Gastroesophageal sphincter (tissue), 4 donors: ENCODE measurements around the gene ABCA7. TPM values are rescaled to one million over a fixed set of nuclear protein-coding genes. Genes with fewer than 3 reads are reported as not detected.

Source experiments
- ATAC-seq: fragments of 150-250 bp; one replicate; pipeline ENCODE4 v1.9.1; 2016; ENCODE audit warnings: mild to moderate bottlenecking, moderate library complexity
- H3K27ac ChIP-seq, 4 donors: fragments of 200-600 bp; sonication (generic) in 3 of 4; 1 replicate in 3 of 4; 2 replicates in 1 of 4; pipeline ENCODE4 v1.5.1; 2016 to 2019
- H3K27me3 ChIP-seq: fragments of 200-600 bp; sonication (generic); one replicate; pipeline ENCODE4 v1.5.1; 2019
- H3K36me3 ChIP-seq, 2 donors: fragments of 200-600 bp; sonication (generic); one replicate each; pipeline ENCODE4 v1.5.1; 2019; ENCODE audit warnings: control low read depth in 1 of 2
- H3K4me1 ChIP-seq, 3 donors: fragments of 200-600 bp; sonication (generic); 1 replicate in 2 of 3; 2 replicates in 1 of 3; pipeline ENCODE4 v1.5.1; 2016 to 2019; ENCODE audit warnings: control low read depth in 2 of 3
- H3K4me3 ChIP-seq, 2 donors: fragments of 200-600 bp; sonication (generic); one replicate each; pipeline ENCODE4 v1.5.1; 2019; ENCODE audit warnings: mild to moderate bottlenecking in 1 of 2, moderate library complexity in 1 of 2
- H3K9me3 ChIP-seq, 3 donors: fragments of 200-600 bp; sonication (generic); one replicate each; pipeline ENCODE4 v1.5.1; 2017 to 2019; ENCODE audit warnings: control low read depth in 2 of 3
- CTCF ChIP-seq, 4 experiments: fragments of 200-600 bp in 2 of 4; fragments of 450-650 bp in 2 of 4; sonication (generic) in 1 of 4; IDR thresholded peaks; one replicate each; pipeline ENCODE4 v1.5.1; 2017 to 2019; ENCODE audit warnings: antibody characterized with exemption in 4 of 4, mild to moderate bottlenecking in 2 of 4, moderate library complexity in 2 of 4
- EP300 ChIP-seq: sonication (generic); formaldehyde crosslinking; IDR thresholded peaks from one replicate; pipeline ENCODE4 v1.6.1; 2017; ENCODE audit warnings: antibody characterized with exemption, mild to moderate bottlenecking
- POLR2A ChIP-seq, 2 donors: fragments of 450-650 bp; IDR thresholded peaks; one replicate each; pipeline ENCODE4 v1.6.1; 2017; ENCODE audit warnings: antibody characterized with exemption in 2 of 2, mild to moderate bottlenecking in 2 of 2, moderate library complexity in 1 of 2
- POLR2AphosphoS5 ChIP-seq: sonication (generic); formaldehyde crosslinking; IDR thresholded peaks from one replicate; pipeline ENCODE4 v1.6.1; 2017; ENCODE audit warnings: antibody characterized with exemption
- WGBS, 2 donors: methylation state at CpG; one replicate each; pipeline ENCODE4 v1.1.5; 2018; ENCODE audit warnings: low coverage in 1 of 2; 5-methylcytosine and 5-hydroxymethylcytosine counted together
- total RNA-seq, 4 donors: library from RNA; depleted of rRNA; stranded (reverse); fragments of >200 nt; gene quantifications; one replicate each; pipeline ENCODE4 v1.1.0, GENCODE V29; 2016

The ABCA7 gene
- total RNA-seq, 4 donors from 2014 or later: 3.9 to 14.3 (median 6.4) TPM

DNA sequence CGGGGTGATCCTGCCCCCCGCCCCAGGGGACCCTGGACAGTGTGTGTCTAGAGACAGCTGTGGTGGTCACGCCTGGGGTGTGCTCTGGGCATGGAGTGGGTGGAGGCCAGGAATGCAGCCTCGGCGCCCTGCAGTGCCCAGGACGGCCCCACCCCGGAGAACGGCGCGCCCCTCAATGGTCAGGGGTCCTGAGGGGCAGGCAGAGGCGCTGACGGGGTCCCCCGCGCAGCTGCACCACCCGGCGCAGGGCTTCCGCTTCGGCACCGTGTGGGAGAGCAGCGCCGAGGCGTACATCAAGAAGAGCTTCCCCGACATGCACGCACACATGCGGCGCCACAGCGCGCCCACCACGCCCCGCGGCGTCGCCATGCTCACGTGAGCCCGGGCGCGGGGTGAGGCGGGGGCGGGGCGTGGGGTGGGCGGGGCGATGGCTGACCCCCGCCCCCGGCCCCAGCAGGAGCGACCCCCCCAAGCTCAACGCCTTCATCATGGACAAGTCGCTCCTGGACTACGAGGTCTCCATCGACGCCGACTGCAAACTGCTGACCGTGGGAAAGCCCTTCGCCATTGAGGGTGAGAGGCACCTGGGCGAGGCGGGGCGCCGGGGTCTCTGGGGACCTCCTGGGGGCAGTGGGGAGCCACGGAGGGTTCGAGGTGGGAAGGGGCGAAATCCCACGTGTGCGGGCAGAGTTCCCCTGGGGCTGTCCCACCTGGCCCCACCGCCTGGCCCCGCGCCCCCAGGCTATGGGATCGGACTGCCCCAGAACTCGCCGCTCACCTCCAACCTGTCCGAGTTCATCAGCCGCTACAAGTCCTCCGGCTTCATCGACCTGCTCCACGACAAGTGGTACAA, 32.3 kb upstream of the ABCA7 start:
- Histone ChIP-seq H3K27ac (no peak overlapping the region), H3K9me3 (no peaks in the 10 kb centered on the region), H3K4me1 (no peaks in the 10 kb centered on the region), H3K27me3 (peaks cover 19% of the 10 kb centered on the region), H3K4me3 (no peak overlapping the region), H3K36me3 (peaks cover 0 to 41% of the 10 kb centered on the region in 2 donors)
- TF ChIP-seq POLR2A (IDR thresholded peaks at IDR 0.05): no peak
- no peak for TF ChIP-seq CTCF (IDR thresholded peaks at IDR 0.05)
- TF ChIP-seq POLR2AphosphoS5: no peak
- TF ChIP-seq EP300: no peak
- no peak for ATAC-seq
- WGBS, 2 donors: 85 to 88% methylated on average over 12 of the region's 73 CpGs

DNA sequence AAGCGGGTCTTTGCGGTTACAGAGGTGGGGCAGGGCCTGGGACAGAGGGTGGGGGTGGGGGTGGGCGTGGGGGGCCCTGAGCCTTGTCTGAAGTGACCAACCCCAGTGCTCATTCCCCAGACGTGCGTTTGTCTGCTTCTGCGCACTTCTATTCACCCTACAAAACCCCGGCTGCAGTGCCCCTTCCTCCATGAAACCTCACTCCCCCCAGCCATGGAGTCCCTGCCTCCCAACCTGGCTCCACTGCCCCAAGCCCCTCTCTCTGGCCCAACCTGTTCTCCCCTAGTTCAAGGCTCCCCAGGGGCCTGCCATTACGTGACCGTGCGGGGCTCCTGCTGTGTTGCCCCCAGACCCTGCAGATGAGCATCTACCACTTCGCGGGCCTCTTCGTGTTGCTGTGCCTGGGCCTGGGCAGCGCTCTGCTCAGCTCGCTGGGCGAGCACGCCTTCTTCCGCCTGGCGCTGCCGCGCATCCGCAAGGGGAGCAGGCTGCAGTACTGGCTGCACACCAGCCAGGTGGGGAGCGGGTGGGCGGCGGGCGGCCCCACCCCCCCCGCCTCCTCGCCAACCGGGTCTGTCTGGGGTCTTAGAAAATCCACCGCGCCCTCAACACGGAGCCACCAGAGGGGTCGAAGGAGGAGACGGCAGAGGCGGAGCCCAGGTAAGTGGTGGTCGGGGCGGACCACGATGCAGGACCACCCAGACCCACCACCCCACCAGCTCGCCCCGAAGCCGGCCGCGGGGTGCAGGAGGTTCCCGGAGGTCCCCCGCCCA, 31.5 kb upstream of the ABCA7 start:
- peaks cover 0 to 50% of the 10 kb centered on the region in 2 donors for H3K36me3 ChIP-seq
- H3K27me3 ChIP-seq: peaks cover 10% of the 10 kb centered on the region
- no peak for TF ChIP-seq CTCF (IDR thresholded peaks at IDR 0.05)
- TF ChIP-seq EP300: no peak
- no peak for TF ChIP-seq POLR2A (IDR thresholded peaks at IDR 0.05)
- no peak for TF ChIP-seq POLR2AphosphoS5
- H3K9me3 ChIP-seq: no peaks in the 10 kb centered on the region
- H3K4me1 ChIP-seq: peaks cover 0 to 2% (median 0%) of the 10 kb centered on the region in 3 donors
- no peak overlapping the region for H3K4me3 ChIP-seq
- 95 to 98% methylated on average over 4 to 9 of the region's 45 CpGs for WGBS, 2 donors
- H3K27ac ChIP-seq: peak overlapping the region in 1 of 4 donors; percentile 69
- no peak for ATAC-seq

DNA sequence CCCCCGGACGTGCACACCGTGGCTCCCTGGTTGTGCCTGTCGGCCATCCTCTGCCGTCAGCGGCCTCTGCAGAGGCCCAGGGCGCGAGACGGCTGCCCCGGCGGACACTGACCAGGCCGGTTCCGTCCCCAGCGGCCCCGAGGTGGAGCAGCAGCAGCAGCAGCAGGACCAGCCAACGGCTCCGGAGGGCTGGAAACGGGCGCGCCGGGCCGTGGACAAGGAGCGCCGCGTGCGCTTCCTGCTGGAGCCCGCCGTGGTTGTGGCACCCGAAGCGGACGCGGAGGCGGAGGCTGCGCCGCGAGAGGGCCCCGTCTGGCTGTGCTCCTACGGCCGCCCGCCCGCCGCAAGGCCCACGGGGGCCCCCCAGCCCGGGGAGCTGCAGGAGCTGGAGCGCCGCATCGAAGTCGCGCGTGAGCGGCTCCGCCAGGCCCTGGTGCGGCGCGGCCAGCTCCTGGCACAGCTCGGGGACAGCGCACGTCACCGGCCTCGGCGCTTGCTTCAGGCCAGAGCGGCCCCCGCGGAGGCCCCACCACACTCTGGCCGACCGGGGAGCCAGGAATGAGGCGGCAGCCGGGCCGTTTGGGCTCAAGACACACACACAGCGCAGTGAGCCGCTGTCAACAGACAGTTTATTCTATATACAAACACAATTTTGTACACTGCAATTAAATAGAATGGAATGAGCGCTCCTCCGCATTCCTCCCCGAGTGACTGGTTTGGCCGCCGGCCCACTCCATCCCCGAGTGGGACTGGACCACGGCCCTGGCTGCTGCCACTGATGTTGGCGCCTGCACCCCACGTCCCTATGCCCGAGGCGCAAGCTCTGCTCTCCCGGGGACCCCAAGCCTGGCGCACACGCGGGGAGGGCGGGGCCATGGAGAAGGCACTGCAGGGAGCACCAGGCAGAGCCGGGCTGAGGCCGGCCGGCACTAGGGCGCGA, 30.6 kb upstream of the ABCA7 start:
- no peak for ATAC-seq
- Histone ChIP-seq H3K36me3 (peaks cover 0 to 58% of the 10 kb centered on the region in 2 donors), H3K4me1 (peaks cover 0 to 11% (median 0%) of the 10 kb centered on the region in 3 donors), H3K27ac (peak overlapping the region in 1 of 4 donors; percentile 69), H3K9me3 (no peaks in the 10 kb centered on the region), H3K4me3 (no peak overlapping the region), H3K27me3 (peaks cover 2% of the 10 kb centered on the region)
- WGBS, 2 donors: no CpG with 5 or more reads among the region's 92 CpGs
- no peak for TF ChIP-seq EP300
- TF ChIP-seq POLR2AphosphoS5: peak; percentile 27

- H3K27ac ChIP-seq: peak overlapping the region in 1 of 4 donors; percentile 69
- no peak for TF ChIP-seq POLR2A (IDR thresholded peaks at IDR 0.05)
- TF ChIP-seq CTCF (IDR thresholded peaks at IDR 0.05): no peak
- TF ChIP-seq EP300: no peak
- TF ChIP-seq POLR2AphosphoS5: no peak
- ATAC-seq: no peak
- H3K4me1 ChIP-seq: peaks cover 0 to 18% (median 1%) of the 10 kb centered on the region in 3 donors
- H3K36me3 ChIP-seq: peaks cover 0 to 66% of the 10 kb centered on the region in 2 donors
- H3K27me3 ChIP-seq: no peaks in the 10 kb centered on the region
- WGBS, 2 donors: no CpG with 5 or more reads among the region's 29 CpGs
- H3K9me3 ChIP-seq: no peaks in the 10 kb centered on the region
- H3K4me3 ChIP-seq: no peak overlapping the region
These were observed 29.8 kb upstream of the ABCA7 start for GRCh38 chr19:1009981-1010538.
